HG03575 (cell line): ENCODE measurements around the gene ZNF813.
"Not testable (repeated sequence)": the region's sequence is repeated elsewhere in the genome, so short reads cannot be mapped to it uniquely, and the experiment has no call there.

ENCODE experiments used
- ATAC-seq: cut with Tn5 transposase; IDR thresholded peaks from one replicate; pipeline ENCODE4 v1.9.1; 2021; ENCODE audit not compliant: unreplicated experiment, insufficient number of reproducible peaks, low FRiP score; ENCODE audit errors: extremely low read depth

Gene ZNF813

GRCh38 chr19:53467485-53468262, at the start of gene ZNF813:
TSS of gene ZNF813 (plus strand) at chr19:53467733. CDS start at chr19:53483823, 16,090 bp downstream.
- no peak for ATAC-seq

- ATAC-seq = not testable (repeated sequence)
Observed at GRCh38 chr19:53420520-53421315, 46.8 kb upstream of the ZNF813 start.

- no peak for ATAC-seq
Observed at GRCh38 chr19:53422551-53422950, 45.0 kb upstream of the ZNF813 start.

DNA sequence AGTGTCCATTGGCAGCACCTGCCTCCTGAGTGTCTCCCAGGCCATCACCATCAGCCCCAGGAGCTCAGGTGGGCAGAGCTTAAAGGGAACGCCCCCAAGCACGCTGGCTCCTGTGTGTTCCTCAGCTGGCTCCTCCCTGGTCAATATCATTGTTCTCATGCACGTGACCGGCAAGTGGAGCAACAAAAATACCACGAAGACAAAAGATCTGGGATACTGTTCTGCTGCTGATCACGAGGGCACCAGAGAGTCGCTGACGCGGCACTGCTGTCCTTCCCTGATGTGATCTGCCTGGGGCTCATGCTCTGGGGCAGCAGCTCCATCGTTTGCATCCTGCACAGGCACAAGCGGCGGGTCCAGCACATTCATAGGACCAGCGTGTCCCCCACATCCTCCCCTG, 44.5 kb upstream of the ZNF813 start:
- ATAC-seq = not testable (repeated sequence)

DNA sequence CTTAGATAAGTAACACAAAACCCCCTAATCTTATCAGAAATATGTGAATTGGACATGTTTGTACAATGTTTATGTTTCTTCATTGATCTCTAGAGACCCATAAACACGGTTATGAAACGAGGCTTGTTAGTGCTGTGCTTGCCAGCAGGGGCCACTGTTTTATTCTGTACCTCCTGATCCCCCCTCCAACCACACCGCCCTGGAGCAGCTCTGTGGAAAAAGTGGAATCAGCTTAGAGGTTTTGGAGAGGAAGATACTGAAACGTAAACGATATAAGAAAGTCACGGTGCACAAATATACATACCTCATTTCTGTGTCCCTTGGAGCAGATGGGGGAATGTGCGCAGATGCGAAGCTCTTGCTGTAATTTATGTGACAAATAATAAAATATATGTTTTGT, 43.9 kb upstream of the ZNF813 start:
- ATAC-seq = not testable (repeated sequence)

GRCh38 chr19:53424968-53425597, 42.5 kb upstream of the ZNF813 start:
- ATAC-seq = no peak

- no peak for ATAC-seq
Observed at GRCh38 chr19:53431399-53432087, 36.0 kb upstream of the ZNF813 start, which contains the start of gene ZNF761. TSS of gene ZNF761 (plus strand) at chr19:53431984. CDS start at chr19:53447269, 15,285 bp downstream.

DNA sequence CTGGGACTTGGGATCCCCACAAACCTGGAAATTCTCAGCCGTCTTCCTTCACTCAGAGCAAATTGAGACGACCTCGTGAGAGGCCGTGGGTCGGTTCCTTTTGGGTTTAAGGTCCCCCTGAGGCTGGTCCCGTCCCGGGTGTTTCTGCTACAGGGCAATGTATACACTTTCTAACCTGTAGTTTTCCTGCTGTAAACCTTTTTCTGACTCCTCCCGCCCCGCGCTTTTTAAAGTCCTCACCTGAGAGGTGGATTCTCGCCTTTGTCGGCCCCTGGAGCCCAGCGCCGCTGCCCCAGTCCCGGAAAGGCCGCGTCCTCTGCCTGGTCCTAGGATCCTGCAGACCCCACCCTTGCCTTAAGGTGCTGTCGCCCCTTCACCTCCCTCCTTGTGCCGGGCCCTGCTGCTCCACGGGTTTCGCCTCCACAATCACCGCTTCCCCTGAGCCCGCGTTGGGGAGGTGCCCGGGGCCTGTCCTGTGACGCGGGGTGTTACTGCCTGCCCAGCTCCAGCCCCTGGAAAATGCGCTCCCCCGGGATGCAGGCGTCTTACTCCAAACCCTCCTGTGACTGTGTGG, 35.4 kb upstream of the ZNF813 start:
- no peak for ATAC-seq

GRCh38 chr19:53443809-53444208, 23.7 kb upstream of the ZNF813 start:
- ATAC-seq = not testable (repeated sequence)

- not testable (repeated sequence) for ATAC-seq
Observed at GRCh38 chr19:53447196-53447595, 20.3 kb upstream of the ZNF813 start.

DNA sequence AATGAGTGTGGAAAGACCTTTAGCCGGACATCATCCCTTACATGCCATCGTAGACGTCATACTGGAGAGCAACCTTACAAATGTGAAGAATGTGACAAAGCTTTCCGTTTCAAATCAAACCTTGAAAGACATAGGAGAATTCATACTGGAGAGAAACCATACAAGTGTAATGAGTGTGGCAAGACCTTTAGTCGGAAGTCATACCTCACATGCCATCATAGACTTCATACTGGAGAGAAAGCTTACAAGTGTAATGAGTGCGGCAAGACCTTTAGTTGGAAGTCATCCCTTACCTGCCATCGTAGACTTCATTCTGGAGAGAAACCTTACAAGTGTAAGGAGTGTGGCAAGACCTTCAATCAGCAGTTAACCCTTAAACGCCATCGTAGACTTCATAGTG, 11.7 kb upstream of the ZNF813 start:
- ATAC-seq = no peak

GRCh38 chr19:53460131-53460721, 7.3 kb upstream of the ZNF813 start:
- ATAC-seq = not testable (repeated sequence)

DNA sequence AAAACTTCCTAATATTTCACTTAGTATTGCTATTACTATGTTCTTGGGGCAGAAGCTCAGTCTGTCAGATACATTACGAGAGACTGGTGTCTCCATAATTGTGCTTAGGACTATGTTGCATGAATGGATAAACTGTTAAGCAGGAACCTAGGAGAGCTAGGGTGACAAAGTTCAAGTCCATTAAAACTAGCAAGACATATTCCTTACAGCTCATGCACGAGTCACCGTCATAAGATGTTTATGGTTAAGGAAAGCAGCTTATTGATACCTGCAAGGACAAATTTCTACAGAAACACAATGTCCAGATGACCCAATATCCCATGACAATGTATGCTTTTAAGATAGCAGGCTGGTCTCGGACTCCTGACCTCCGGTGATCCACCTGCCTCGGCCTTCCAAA, 5.7 kb upstream of the ZNF813 start:
- ATAC-seq = no peak

DNA sequence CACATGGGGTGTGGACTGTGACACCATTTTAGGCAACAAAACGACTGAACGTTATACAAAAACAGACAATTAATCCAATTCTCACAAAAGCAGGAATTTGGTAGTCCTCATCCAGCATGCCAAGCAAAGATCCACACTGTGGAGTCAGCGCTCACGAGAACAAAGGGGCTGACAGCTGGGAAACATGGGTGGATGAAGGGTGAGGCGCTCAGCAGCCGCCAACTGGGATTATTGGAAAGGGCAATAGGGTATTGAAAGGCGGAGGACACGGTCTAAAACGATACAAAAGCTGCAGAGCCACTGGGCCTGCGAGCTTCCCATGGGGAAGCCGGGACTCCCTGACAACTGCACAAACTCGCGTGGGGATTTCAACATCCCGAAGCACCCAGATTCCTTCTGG, 4.7 kb upstream of the ZNF813 start:
- ATAC-seq = no peak

DNA sequence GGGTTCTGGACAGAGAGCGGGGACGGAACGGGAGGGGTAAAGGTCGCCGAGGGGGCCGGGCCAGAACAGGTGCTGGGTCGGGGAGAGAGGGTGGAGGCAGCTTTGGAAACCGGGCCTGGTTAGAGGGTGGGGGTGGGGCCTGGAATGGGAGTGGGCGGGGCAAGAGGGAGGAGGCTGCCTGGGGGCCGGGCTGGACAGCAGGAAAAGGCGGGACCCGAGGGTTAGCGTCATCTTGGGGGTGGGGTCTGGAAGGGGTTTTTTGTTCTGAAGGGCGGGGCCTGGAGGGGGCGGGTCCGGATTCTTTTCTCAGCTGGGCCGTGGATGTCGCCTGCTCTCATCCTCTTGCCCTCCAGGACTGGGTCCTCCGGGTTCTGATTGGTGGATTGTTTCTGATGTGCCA, 4.3 kb upstream of the ZNF813 start:
- ATAC-seq = no peak

DNA sequence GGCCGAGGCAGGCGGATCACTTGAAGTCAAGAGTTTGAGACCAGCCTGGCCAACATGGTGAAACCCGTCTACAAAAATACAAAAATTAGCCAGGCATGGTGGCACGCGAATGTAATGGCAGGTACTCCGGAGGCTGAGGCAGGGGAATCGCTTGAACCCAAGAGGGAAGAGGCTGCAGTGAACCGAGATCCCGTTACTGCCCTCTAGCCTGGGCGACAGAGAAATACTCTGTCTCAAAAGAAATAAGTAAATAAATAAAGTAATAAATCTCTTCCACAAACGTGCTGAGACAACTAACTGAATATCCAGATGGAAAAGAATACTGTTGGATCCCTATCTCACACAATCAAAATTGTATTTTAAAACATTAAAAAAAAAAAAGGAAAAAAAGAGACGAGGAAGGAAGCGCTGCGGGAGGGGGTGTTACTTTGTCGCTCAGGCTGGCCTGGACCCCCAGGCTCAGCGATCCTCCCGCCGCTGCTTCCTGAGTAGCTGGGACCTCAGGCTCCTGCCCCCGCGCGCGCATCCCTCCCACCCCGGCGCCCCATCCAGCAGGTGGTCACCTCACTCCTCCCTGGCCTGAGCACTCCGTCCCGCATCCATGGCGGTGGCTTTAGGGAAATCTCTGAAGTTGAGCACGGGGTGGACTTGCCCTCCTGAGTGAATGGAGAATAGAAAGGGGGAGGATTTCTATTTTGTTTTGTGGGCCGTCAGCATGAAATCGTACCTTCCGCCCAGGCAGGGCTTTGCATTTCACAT, 628 bp upstream of the ZNF813 start:
- ATAC-seq = no peak

DNA sequence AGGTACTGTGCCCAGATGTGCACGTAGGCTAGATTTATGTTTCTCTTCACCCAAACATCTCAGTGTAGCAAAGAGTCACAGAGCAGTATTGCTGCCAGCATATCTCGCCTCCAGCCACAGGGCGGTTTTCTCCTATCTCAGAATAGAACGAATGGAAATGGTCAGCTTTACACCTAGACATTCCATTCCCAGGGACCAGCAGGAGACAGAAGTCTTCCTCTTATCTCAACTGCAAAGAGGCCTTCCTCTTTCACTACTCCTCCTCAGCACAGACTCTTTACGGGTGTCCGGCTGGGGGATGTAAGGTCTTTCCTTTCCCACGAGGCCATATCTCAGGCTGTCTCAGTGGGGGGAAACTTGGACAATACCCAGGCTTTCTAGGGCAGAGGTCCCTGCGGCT, 1.1 kb downstream of the ZNF813 start:
- not testable (repeated sequence) for ATAC-seq

GRCh38 chr19:53471916-53472315, 4.4 kb downstream of the ZNF813 start:
- ATAC-seq = no peak
